Measurements from ENCODE around the gene NUDT22.
A peak's percentile ranks its signal among the peaks of the same experiment; 100 is the strongest.

NUDT22 gene

DNA sequence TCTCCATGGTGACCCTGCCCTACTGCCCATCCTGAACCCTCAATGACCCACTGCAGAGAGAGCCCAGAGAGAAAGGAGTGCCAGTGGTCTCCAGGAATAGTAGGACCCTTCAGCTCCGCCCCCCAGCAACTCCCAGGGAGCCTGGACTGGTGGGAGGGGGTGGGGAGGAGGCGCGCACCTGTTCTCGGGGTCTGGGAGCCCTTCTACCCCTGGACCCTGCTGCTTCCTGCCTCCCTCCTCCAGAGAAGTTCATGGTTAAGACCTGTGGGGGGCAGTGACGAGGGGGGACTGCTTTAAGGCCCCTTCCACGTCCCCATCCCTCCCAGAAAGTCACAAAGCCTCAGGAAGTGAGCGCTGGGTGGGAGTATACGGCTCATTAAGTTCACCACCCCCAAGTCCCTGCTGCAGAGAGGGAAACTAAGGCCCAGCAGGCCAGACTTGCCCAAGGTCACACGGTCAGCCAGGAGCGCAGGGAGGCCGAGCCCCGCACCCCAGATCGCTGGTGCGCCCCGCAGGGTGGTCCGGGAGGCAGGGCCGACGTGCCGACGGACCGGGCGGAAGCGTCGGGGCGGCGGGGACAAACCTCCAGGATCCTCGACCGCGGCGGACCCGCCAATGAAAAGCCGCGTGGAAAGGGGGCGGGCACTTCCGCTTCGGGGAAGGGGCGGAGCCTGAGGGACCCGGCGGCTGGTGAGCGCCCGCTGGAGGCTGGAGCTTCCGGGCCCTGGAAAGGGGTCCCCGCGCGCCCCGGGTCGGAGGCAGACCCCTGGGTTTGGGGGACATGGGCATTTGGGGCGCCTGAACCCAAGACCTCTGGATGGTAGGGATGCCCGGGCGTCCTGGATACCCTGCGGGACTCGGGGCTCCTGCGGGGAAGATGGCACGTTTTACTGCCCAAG lies at the start of gene NUDT22, which contains the start of gene TRPT1:
TSS of gene NUDT22 (plus strand) at position 667 of the 899 bp plus-strand sequence. CDS start 379 bp downstream, outside the sequence.
TSS of gene TRPT1 (minus strand) at position 579 of the 899 bp plus-strand sequence. CDS start at position 253, 326 bp downstream.
- peak; percentile 41 for DNase-seq

DNA sequence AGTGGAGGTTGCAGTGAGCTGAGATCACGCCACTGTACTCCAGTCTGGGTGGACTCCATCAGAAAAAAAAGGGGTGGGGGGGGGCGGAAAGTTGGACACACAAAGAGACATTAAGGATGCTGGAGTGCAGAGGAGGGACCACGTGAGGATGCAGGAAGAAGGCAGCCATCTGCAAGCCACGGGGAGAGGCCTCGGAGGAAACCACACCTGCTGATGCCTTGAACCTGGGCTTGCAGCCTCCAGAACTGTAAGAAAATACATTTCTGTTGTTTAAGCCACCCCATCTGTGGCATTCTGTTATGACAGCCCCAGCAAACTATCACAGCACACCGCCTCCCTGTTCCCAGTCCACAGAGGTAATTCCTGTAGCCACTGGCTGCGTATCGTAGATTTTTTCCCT lies 49.3 kb upstream of the NUDT22 start:
- DNase-seq = no peak

- no peak for DNase-seq
Measured at GRCh38 chr11:64178203-64178602, 47.9 kb upstream of the NUDT22 start.

DNA sequence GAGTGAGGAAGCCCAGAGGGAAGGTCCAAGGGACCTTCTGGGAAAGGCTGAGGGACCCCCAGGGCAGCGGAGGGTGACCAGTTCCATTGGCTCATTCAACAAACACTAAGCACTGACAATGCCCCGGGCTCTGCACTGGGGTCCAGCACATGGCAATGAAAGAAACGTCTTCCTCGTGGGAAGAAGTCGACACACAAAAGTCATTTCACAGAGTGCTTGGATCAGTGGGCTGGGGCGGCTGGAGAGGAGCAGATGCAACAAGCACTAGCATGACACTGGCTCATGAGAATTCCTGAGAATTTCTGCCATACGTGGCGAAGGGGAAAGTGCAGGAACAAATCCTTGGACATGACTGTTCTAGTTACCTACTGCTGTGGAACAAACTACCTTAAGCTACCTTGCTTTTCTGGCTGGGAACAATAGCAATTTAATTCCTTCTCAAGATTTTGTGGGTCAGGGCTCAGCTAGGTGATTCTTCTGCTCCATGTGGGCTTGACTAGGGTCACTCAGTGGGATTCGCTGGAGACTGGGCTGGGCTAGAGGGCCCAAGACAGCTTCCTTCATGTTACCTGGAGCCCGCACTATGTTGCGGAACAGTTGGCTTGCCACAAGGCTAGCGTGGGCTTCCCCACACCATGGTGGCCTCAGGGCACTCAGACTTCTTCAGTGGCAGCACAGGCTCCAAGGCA lies 47.0 kb upstream of the NUDT22 start:
- no peak for DNase-seq

GRCh38 chr11:64180891-64181290 lies 45.2 kb upstream of the NUDT22 start:
- DNase-seq = no peak

DNA sequence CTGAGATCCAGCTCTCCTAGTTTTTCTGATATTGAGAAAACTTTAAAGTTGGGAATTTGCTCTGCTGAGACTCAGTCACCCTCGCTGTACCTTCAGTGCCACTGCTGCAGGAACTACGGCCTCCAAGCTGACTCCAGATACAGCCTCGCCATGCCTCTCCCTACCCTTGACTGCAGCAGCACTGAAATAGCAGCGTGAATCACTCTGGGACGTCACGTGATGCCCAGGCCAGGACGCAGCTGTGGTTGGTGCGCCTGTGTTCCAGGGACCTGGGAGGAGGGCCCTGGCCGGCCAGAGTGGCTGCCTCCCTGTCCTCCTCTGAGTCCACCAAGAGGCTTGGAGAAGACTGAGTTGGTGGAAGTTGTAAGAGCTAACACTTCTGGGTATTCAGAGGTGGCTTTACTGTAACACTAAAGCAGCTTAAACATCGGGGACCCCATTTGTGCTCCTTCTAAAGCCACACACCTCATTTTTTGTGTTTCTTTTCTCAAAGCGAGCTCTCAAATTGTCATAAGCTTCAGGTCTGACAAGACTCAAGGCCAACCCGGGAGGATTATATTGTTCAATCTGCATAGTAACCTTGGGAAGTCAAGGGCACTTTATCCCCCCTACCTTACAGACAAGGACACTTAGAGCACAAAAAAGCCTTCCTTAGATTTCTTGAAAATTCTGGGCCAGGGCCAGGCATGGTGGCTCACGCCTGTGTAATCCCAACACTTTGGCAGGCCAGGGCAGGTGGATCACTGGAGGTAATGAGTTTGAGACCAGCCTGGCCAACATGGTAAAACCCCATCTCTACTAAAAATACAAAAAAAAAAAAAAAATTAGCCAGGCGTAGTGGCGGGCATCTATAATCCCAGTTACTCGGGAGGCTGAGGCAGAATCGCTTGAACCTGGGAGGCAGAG lies 44.3 kb upstream of the NUDT22 start:
- DNase-seq = peak; percentile 84

DNA sequence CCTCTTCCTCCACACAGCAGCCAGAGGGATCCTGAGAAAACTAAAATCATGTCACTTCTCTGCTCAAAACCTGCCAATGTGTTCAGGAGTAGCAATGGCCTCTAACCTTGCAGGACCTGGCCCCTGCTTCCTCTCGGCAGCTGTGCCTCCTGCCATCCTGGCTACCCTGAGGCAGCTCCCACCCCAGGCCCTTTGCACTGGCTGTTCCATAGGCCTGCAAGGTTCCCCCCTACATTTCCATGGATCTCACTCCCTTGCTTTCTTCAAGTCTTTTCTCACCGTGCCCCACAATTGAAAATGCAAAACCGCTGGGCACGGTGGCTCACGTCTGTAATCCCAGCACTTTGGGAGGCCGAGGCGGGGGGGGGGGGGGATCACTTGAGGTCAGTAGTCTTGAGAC lies 42.2 kb upstream of the NUDT22 start:
- DNase-seq = no peak

DNA sequence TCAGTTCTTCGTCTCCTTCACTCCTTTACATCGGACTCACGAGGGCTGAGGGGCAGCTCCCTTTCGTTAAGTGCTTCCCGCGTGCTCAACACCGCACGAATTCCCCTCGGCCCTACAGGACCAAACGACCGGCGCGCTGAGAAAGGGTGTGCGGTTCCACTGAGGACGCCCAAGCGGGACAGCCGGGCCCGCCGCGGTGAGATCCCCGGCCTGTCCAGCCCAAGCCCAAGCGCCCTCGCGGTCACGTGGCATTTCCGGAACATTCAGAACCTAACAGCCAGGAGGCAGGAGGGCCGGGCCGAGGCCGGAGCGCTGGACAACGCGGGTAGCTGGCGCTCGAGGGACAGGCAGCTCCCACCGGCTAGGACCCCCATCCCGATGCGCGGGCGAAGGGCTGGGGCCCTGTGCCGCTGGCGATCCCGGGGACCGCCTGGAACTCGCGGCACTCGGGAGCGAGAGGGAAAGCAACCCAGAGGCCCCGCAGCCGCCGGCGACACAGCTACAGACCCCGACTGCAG lies 40.8 kb upstream of the NUDT22 start:
- peak; percentile 79 for DNase-seq

GRCh38 chr11:64185693-64186491 lies 40.2 kb upstream of the NUDT22 start, which contains the start of gene STIP1:
TSS of gene STIP1 (plus strand) at chr11:64186171. CDS start at chr11:64186262, 91 bp downstream.
- peak; percentile 100 for DNase-seq

GRCh38 chr11:64186492-64187165 lies 39.4 kb upstream of the NUDT22 start:
- DNase-seq = no peak

- no peak for DNase-seq
Measured at GRCh38 chr11:64192434-64192833, 33.6 kb upstream of the NUDT22 start.

GRCh38 chr11:64196626-64197025 lies 29.4 kb upstream of the NUDT22 start:
- DNase-seq = no peak

DNA sequence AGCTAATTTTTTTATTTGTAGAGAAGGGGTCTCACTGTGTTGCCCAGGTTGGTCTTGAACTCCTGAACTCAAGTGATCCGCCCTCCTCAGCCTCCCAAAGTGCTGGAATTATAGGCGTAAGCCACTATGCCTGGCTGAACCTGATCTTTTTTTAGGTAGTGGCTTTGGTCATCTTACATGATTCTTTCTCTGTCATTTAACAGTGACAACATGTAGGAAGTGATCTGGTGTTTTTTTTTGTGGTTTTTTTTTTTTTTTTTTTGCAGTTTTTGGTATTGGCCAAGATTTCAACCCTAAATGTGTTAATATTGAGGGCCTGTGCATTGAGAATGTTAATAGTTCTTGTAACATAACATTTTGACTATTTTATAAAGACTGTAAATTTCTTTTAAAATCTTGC lies 27.6 kb upstream of the NUDT22 start:
- DNase-seq = no peak

DNA sequence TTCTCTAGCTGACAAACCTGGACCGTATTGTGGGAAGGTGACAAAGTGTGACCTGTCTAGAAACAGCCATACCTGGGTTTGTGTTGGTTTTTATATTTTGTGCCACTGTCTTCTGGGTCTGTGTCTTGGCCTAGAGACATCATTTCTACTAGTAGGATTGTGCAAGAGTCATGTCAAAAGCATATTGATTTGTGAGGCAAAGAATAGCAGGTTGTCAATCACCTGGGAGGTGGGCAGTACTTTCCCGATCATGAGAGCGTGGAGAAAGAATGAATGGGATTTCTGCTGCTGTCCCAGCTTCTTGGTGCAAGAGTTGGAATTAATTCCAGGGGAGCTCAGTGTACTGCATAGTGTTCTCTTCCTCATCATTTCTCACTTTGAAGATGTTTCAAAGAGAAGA lies 24.5 kb upstream of the NUDT22 start:
- no peak for DNase-seq

DNA sequence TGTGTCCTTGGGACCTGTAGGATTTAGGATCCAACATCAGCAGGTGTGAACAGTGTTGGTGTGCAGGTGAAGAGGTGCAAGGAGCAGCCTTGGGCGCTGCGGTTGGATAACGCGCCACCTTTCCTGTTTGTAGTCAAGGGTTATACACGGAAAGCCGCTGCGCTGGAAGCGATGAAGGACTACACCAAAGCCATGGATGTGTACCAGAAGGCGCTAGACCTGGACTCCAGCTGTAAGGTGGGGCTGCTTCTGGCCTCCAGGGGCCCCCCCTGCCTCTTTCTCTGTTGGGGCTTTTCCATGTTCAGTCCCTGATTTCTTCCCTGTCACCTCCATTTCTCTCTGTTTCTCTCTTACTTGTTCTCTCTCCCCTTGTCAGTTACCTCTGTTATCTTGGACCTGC lies 23.1 kb upstream of the NUDT22 start:
- DNase-seq = no peak

DNA sequence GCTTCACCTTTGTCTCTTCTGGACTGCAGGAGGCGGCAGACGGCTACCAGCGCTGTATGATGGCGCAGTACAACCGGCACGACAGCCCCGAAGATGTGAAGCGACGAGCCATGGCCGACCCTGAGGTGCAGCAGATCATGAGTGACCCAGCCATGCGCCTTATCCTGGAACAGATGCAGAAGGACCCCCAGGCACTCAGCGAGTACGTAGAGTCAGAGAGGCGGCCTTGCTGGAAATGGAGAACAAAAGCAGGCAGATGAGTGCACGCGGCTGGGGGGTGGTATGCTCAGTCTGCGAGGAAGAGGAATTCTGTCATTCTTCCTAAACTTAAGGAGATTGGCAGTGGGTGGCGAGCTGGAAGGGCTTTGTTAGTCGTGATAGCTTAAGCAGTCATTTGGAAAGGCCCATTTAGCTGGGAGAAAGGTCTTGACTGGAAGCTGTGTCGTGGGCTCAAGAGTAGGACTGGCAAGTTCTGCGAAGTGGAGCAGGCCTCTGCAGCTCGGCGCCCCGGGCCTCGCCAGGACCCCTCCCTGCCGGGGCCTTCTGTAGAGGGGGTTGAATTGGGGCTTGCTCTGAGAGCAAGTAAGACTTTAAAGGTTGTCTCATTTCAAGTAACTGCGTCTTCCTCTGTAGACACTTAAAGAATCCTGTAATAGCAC lies 22.5 kb upstream of the NUDT22 start:
- no peak for DNase-seq

DNA sequence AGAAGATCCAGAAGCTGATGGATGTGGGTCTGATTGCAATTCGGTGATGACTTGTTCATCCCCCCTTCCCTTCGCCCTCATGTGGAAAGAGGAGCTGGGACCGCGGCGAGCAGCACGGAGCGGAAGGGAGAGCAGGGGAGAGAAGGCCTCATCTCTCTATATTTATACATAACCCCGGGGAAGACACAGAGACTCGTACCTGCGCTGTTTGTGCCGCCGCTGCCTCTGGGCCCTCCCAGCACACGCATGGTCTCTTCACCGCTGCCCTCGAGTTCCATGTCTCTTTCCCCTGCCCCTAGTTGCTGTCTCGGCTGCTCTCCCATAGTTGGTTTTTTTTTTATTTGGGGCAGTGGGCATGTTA lies 22.0 kb upstream of the NUDT22 start:
- DNase-seq = no peak

DNA sequence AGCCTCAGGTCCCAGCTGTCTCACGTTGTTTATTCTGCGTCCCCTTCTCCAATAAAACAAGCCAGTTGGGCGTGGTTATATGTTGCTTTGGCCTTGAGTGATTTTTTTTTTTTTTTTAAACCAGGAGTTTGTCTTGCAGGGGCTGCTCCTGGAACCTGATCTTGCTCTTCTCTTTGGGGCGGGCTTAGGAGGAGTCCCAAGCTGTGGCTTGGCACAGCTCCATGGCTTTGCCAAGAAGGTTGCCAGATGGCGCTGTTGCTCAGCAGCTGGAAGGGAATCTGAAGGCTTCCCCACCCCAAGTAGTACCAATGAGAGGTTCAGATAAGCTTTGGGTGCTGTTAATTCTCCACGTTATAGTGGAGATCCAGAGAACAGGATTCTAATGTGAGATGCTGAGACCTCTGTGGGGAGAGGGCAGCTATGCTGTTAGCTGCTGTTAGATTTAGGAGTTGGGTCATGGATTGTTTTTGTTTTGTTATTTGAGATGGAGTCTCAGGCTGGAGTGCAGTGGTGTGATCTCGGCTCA lies 21.5 kb upstream of the NUDT22 start:
- peak; percentile 60 for DNase-seq

GRCh38 chr11:64206457-64207255 lies 19.4 kb upstream of the NUDT22 start, which contains the start of gene FERMT3:
TSS of gene FERMT3 (plus strand) at chr11:64206721. CDS start at chr11:64207365, 644 bp downstream.
- DNase-seq = no peak

Measured in kidney glomerular epithelial cell (primary cell).